NB4 (cell line): ENCODE results near the gene MAPK8IP3.

Experiments used
- DNase-seq: peaks from one replicate; pipeline ENCODE4 v3.0.0; 2010; ENCODE audit warnings: low read depth
- H3K4me3 ChIP-seq: one replicate; pipeline ENCODE4 v1.5.1; 2011; ENCODE audit warnings: mild to moderate bottlenecking, low read depth, low read length, moderate library complexity
- CTCF ChIP-seq: IDR thresholded peaks from one replicate; pipeline ENCODE4 v1.5.1; 2012; ENCODE audit warnings: low read depth, low read length
- MAX ChIP-seq: IDR thresholded peaks from 2 replicates; pipeline ENCODE4 v1.6.1; 2011; ENCODE audit warnings: low read depth, low read length
- MYC ChIP-seq: IDR thresholded peaks from 2 replicates; pipeline ENCODE4 v1.6.1; 2011; ENCODE audit warnings: low read depth, low read length
- POLR2A ChIP-seq: IDR thresholded peaks from 2 replicates; pipeline ENCODE4 v1.6.1; 2011; ENCODE audit warnings: mild to moderate bottlenecking; ENCODE audit not compliant: insufficient read length; ENCODE audit errors: extremely low read depth

Gene MAPK8IP3

GRCh38 chr16:1776672-1776955 is 70.6 kb downstream of the MAPK8IP3 start:
- TF ChIP-seq MAX (no peak), POLR2A (no peak), MYC (no peak), CTCF (no peak)
- no peak for DNase-seq

GRCh38 chr16:1776991-1777374 is 71.0 kb downstream of the MAPK8IP3 start:
- H3K4me3 ChIP-seq: no peak overlapping the region
- no peak for DNase-seq
- TF ChIP-seq MYC: no peak
- TF ChIP-seq CTCF: no peak

More at GRCh38 chr16:1776672-1776955, 70.6 kb downstream of the MAPK8IP3 start:
- H3K4me3 ChIP-seq: no peak overlapping the region

- no peak for TF ChIP-seq CTCF
- TF ChIP-seq MYC: no peak
- no peak for TF ChIP-seq MAX
- TF ChIP-seq POLR2A: no peak
- H3K4me3 ChIP-seq: no peak overlapping the region
- no peak for DNase-seq
These were observed 71.6 kb downstream of the MAPK8IP3 start for GRCh38 chr16:1777375-1778199.

- TF ChIP-seq MAX: no peak
- no peak for TF ChIP-seq CTCF
- TF ChIP-seq MYC: no peak
- no peak for TF ChIP-seq POLR2A
- no peak for DNase-seq
- H3K4me3 ChIP-seq: no peak overlapping the region
These were observed 72.5 kb downstream of the MAPK8IP3 start for GRCh38 chr16:1778200-1779179.

GRCh38 chr16:1779234-1779701 is 73.3 kb downstream of the MAPK8IP3 start:
- DNase-seq: no peak
- H3K4me3 ChIP-seq: no peak overlapping the region
- TF ChIP-seq MYC (no peak), MAX (no peak), POLR2A (no peak), CTCF (no peak)
